ENCODE results near the gene DHFR. TPM values are rescaled to one million over a fixed set of nuclear protein-coding genes. Genes with fewer than 3 reads are reported as not detected.

The DHFR gene
- total and polyA plus RNA-seq, 12 donors: 4.1 to 19.6 (median 9.9) TPM

DNA sequence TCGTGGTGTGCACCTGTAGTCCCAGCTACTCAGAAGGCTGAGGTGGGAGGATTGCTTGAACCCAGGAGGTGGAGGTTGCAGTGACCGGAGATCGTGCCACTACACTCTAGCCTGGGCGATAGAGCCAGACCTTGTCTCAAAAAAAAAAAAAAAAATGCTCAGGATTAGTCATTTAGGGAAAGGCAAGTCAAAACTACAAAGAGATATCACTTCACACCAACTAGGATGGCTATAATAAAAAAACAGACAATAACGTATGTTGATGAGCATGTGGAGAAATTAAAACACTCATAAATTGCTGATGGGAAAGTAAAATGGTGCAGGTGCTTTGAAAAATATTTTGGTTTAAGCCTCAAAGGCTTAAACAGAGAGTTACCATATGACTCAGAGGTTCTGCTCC is 78.4 kb downstream of the DHFR start:
- H3K4me1 ChIP-seq: no peaks in the 10 kb centered on the region
- no peak for ATAC-seq

More for the DNA sequence above, 78.4 kb downstream of the DHFR start:
- 87 to 91% methylated on average over 5 of the region's 5 CpGs for WGBS, 2 donors
- intact Hi-C loops (cut with DNase I): no loop called here
- no peak overlapping the region for H3K27ac ChIP-seq
- TF ChIP-seq, protein P1, sequence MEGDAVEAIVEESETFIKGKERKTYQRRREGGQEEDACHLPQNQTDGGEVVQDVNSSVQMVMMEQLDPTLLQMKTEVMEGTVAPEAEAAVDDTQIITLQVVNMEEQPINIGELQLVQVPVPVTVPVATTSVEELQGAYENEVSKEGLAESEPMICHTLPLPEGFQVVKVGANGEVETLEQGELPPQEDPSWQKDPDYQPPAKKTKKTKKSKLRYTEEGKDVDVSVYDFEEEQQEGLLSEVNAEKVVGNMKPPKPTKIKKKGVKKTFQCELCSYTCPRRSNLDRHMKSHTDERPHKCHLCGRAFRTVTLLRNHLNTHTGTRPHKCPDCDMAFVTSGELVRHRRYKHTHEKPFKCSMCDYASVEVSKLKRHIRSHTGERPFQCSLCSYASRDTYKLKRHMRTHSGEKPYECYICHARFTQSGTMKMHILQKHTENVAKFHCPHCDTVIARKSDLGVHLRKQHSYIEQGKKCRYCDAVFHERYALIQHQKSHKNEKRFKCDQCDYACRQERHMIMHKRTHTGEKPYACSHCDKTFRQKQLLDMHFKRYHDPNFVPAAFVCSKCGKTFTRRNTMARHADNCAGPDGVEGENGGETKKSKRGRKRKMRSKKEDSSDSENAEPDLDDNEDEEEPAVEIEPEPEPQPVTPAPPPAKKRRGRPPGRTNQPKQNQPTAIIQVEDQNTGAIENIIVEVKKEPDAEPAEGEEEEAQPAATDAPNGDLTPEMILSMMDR (IDR thresholded peaks at IDR 0.05): no peak
- no peaks in the 10 kb centered on the region for H3K9me3 ChIP-seq
- H3K36me3 ChIP-seq: no peaks in the 10 kb centered on the region
- DNase-seq: no peak
- H3K4me3 ChIP-seq: no peak overlapping the region
- peaks cover 0 to 53% (median 36%) of the 10 kb centered on the region in 7 donors for H3K27me3 ChIP-seq

Other genes with a start within 250 kb of the DHFR start
- gene ZFYVE16, start 246.9 kb downstream of the DHFR start, total RNA-seq: 10 to 100 TPM; 27.0 to 52.6 (median 44.0) TPM
- gene ZFYVE16, start 246.9 kb downstream of the DHFR start, polyA plus RNA-seq: 10 to 100 TPM in 1 of 2 donors, 1 to 10 TPM in 1; 8.3 to 42.5 TPM
- 1 to 10 TPM; 1.3 to 2.8 (median 1.4) TPM for gene FAM151B, start 166.9 kb downstream of the DHFR start, total RNA-seq
- under 1 TPM; 0.39 to 0.88 TPM for gene FAM151B, start 166.9 kb downstream of the DHFR start, polyA plus RNA-seq
- gene ANKRD34B, start 84.7 kb downstream of the DHFR start, total RNA-seq: under 1 TPM in 1 of 10 donors, not detected in 9; 0.13 TPM
- gene ANKRD34B, start 84.7 kb downstream of the DHFR start, polyA plus RNA-seq: not detected
- 10 to 100 TPM in 8 of 10 donors, 1 to 10 TPM in 2; 8.0 to 15.1 (median 12.0) TPM for gene MSH3, start 331 bp downstream of the DHFR start, total RNA-seq
- gene MSH3, start 331 bp downstream of the DHFR start, polyA plus RNA-seq: 1 to 10 TPM; 2.6 TPM

Measured in heart right ventricle (tissue), 16 donors.